ENCODE data around the gene HDC. TPM values are rescaled to one million over a fixed set of nuclear protein-coding genes. Genes with fewer than 3 reads are reported as not detected.

Gene HDC
- total and polyA plus RNA-seq, 2 of the 13 experiments (the other 11 are each of a cell fraction or from before 2014, with no cell fraction given), result not detected

DNA sequence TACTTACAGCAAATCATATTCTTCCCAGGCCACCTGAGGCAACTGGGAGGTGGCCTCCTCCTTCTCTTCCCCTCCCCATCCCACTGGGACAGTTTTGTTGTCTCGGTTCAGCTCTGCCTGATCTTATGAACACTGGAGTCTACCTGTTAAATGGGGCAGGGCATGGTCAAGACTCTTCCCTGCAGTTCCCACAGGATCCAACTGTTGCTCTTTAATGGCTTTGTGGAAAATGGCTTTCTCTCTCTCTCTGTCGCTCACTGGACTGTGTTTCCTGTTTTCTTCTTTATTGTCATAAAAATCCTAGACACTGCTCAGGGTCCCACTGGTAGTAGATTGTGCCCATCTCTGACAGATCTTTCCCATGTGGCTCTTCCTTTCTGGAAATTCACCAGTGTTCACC lies 43.3 kb downstream of the HDC start:
- Histone ChIP-seq H3K9me3 (ENCODE audit: low read length) (no peaks in the 10 kb centered on the region), H4K20me1 (ENCODE audit: insufficient read depth, low read length) (no peaks in the 10 kb centered on the region), H3K9ac (ENCODE audit: insufficient read depth, low read depth, low read length) (no peak overlapping the region), H3K4me1 (ENCODE audit: insufficient read depth, low read length) (peaks cover 12% of the 10 kb centered on the region), H3K4me3 (replicated peaks in 1 of 3; ENCODE audit: insufficient read depth in 1 of 3, low read depth in 2 of 3, low read length in 3 of 3) (no peak overlapping the region), H3K36me3 (replicated peaks in 1 of 2; ENCODE audit: control insufficient read depth in 1 of 2, insufficient read depth in 2 of 2, low read length in 2 of 2) (peaks cover under 1 to 14% of the 10 kb centered on the region in 2 experiments; a peak in 4 of 5 replicates), H3K27ac (ENCODE audit: extremely low read length, insufficient read depth, low read length) (no peak overlapping the region), H3K4me2 (ENCODE audit: low read depth, low read length) (no peak overlapping the region), H2AFZ (ENCODE audit: low read length) (no peak overlapping the region), H3K79me2 (ENCODE audit: insufficient read depth, low read length) (no peaks in the 10 kb centered on the region), H3K27me3 (ENCODE audit: control insufficient read depth in 1 of 2, insufficient read depth in 2 of 2, low read length in 2 of 2) (no peaks in the 10 kb centered on the region)
- in situ Hi-C loops (cut with HindIII; ENCODE audit: extremely low pct_ligation_motif_present, low pct_unique_long_range_greater_than_20kb), result no loop called here
- ChIA-PET POLR2A (no interaction called here), CTCF (ENCODE audit: low intra/inter-chr PET ratio, low total read pairs) (no interaction called here)
- ATAC-seq (no peak), DNase-seq (ENCODE audit: low spot score) (no peak), FAIRE-seq (no peak)
- BruUV-seq (replicated peaks), result no TSS peak
- TF ChIP-seq SMAD9 (CRISPR knock-in tag; IDR thresholded peaks at IDR 0.05), result no peak
- TF ChIP-seq, protein P1, sequence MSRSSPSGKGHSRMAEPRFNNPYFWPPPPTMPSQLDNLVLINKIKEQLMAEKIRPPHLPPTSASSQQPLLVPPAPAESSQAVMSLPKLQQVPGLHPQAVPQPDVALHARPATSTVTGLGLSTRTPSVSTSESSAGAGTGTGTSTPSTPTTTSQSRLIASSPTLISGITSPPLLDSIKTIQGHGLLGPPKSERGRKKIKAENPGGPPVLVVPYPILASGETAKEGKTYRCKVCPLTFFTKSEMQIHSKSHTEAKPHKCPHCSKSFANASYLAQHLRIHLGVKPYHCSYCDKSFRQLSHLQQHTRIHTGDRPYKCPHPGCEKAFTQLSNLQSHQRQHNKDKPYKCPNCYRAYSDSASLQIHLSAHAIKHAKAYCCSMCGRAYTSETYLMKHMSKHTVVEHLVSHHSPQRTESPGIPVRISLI (CRISPR knock-in tag; IDR thresholded peaks at IDR 0.05; ENCODE audit: borderline replicate concordance), result no peak
- TF ChIP-seq ZNF496 (CRISPR knock-in tag; IDR thresholded peaks at IDR 0.05; ENCODE audit: insufficient replicate concordance), result no peak
- no peak for TF ChIP-seq ZSCAN31 (CRISPR knock-in tag; IDR thresholded peaks at IDR 0.05; ENCODE audit: low read depth)
- TF ChIP-seq, protein P2, sequence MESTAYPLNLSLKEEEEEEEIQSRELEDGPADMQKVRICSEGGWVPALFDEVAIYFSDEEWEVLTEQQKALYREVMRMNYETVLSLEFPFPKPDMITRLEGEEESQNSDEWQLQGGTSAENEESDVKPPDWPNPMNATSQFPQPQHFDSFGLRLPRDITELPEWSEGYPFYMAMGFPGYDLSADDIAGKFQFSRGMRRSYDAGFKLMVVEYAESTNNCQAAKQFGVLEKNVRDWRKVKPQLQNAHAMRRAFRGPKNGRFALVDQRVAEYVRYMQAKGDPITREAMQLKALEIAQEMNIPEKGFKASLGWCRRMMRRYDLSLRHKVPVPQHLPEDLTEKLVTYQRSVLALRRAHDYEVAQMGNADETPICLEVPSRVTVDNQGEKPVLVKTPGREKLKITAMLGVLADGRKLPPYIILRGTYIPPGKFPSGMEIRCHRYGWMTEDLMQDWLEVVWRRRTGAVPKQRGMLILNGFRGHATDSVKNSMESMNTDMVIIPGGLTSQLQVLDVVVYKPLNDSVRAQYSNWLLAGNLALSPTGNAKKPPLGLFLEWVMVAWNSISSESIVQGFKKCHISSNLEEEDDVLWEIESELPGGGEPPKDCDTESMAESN (CRISPR knock-in tag; conservative IDR thresholded peaks at IDR 0.05), result no peak
- TF ChIP-seq, protein P3, sequence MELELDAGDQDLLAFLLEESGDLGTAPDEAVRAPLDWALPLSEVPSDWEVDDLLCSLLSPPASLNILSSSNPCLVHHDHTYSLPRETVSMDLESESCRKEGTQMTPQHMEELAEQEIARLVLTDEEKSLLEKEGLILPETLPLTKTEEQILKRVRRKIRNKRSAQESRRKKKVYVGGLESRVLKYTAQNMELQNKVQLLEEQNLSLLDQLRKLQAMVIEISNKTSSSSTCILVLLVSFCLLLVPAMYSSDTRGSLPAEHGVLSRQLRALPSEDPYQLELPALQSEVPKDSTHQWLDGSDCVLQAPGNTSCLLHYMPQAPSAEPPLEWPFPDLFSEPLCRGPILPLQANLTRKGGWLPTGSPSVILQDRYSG (CRISPR knock-in tag; IDR thresholded peaks at IDR 0.05), result no peak
- TF ChIP-seq NFATC3 (CRISPR knock-in tag; IDR thresholded peaks at IDR 0.05), result no peak
- TF ChIP-seq, protein P4, sequence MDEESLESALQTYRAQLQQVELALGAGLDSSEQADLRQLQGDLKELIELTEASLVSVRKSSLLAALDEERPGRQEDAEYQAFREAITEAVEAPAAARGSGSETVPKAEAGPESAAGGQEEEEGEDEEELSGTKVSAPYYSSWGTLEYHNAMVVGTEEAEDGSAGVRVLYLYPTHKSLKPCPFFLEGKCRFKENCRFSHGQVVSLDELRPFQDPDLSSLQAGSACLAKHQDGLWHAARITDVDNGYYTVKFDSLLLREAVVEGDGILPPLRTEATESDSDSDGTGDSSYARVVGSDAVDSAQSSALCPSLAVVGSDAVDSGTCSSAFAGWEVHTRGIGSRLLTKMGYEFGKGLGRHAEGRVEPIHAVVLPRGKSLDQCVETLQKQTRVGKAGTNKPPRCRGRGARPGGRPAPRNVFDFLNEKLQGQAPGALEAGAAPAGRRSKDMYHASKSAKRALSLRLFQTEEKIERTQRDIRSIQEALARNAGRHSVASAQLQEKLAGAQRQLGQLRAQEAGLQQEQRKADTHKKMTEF (CRISPR knock-in tag; IDR thresholded peaks at IDR 0.05), result no peak
- no peak for TF ChIP-seq RELA (CRISPR knock-in tag; IDR thresholded peaks at IDR 0.05)
- TF ChIP-seq, protein P5, sequence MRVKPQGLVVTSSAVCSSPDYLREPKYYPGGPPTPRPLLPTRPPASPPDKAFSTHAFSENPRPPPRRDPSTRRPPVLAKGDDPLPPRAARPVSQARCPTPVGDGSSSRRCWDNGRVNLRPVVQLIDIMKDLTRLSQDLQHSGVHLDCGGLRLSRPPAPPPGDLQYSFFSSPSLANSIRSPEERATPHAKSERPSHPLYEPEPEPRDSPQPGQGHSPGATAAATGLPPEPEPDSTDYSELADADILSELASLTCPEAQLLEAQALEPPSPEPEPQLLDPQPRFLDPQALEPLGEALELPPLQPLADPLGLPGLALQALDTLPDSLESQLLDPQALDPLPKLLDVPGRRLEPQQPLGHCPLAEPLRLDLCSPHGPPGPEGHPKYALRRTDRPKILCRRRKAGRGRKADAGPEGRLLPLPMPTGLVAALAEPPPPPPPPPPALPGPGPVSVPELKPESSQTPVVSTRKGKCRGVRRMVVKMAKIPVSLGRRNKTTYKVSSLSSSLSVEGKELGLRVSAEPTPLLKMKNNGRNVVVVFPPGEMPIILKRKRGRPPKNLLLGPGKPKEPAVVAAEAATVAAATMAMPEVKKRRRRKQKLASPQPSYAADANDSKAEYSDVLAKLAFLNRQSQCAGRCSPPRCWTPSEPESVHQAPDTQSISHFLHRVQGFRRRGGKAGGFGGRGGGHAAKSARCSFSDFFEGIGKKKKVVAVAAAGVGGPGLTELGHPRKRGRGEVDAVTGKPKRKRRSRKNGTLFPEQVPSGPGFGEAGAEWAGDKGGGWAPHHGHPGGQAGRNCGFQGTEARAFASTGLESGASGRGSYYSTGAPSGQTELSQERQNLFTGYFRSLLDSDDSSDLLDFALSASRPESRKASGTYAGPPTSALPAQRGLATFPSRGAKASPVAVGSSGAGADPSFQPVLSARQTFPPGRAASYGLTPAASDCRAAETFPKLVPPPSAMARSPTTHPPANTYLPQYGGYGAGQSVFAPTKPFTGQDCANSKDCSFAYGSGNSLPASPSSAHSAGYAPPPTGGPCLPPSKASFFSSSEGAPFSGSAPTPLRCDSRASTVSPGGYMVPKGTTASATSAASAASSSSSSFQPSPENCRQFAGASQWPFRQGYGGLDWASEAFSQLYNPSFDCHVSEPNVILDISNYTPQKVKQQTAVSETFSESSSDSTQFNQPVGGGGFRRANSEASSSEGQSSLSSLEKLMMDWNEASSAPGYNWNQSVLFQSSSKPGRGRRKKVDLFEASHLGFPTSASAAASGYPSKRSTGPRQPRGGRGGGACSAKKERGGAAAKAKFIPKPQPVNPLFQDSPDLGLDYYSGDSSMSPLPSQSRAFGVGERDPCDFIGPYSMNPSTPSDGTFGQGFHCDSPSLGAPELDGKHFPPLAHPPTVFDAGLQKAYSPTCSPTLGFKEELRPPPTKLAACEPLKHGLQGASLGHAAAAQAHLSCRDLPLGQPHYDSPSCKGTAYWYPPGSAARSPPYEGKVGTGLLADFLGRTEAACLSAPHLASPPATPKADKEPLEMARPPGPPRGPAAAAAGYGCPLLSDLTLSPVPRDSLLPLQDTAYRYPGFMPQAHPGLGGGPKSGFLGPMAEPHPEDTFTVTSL (CRISPR knock-in tag; IDR thresholded peaks at IDR 0.05; ENCODE audit: borderline replicate concordance), result no peak
- TF ChIP-seq ZNF720 (CRISPR knock-in tag; IDR thresholded peaks at IDR 0.05), result no peak
- TF ChIP-seq ZSCAN22 (CRISPR knock-in tag; IDR thresholded peaks at IDR 0.05), result no peak
- TF ChIP-seq STAG1 (CRISPR knock-in tag; IDR thresholded peaks at IDR 0.05), result no peak
- intact Hi-C loops (cut with micrococcal nuclease; ENCODE audit: unreplicated experiment), result no loop called here
- 92% methylated on average over 2 of the region's 2 CpGs for WGBS (ENCODE audit: low lambda C conversion rate)
